ENCODE data around the gene LRP1. TPM values are rescaled to one million over a fixed set of nuclear protein-coding genes. Genes with fewer than 3 reads are reported as not detected.

The LRP1 gene
- total and polyA plus RNA-seq, 2 of the 4 experiments (the other 2 are of a cell fraction), result 73.1 to 142 TPM

DNA sequence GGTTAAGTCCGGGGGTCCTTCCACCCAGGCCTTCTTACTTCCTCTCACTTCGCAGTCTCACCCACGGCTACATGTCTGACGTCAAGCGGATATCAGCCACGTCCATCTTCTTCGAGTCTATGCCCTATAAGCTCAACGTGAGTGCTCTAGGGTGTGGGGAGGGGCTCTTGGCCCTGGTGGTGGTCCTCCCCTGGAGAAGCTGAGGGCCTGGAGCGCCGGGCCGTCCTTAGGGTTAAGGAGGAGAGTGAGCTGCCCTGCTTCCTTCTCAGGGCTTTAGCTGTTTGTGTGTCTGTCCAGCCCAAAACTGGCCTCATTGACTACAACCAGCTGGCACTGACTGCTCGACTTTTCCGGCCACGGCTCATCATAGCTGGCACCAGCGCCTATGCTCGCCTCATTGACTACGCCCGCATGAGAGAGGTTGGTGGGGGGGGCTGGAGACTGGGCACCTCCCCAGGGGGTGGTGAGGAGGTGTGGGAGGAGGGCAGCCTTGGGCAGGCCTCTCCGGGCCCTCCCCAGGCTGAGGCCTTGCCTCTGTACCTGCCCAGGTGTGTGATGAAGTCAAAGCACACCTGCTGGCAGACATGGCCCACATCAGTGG, 104.0 kb downstream of the LRP1 start:
- no peak overlapping the region for H3K4me3 ChIP-seq (ENCODE audit: insufficient read depth, low read depth, low read length)
- H4K8ac ChIP-seq (ENCODE audit: low read depth in 2 of 2, low read length in 2 of 2), result no peak overlapping the region
- H3K9ac ChIP-seq (ENCODE audit: low read depth, low read length), result peak overlapping the region; percentile 20
- peaks cover 29 to 53% of the 10 kb centered on the region in 2 experiments for H3K79me1 ChIP-seq (ENCODE audit: low read depth in 1 of 2, low read length in 2 of 2)
- no peak overlapping the region for H2BK20ac ChIP-seq (ENCODE audit: low read depth, low read length)
- BruUV-seq (replicated peaks), result no TSS peak
- ATAC-seq (ENCODE audit: low read depth), result no peak
- no peak overlapping the region for H3K18ac ChIP-seq (ENCODE audit: low read depth, low read length)
- ChIA-PET POLR2A (ENCODE audit: unreplicated experiment) (no interaction called here), CTCF (interaction anchor here (5.3 kb wide), 1 partner anchor 9 kb away, joined by 47 read pairs; no protein-coding TSS in a partner anchor)
- peaks cover 39% of the 10 kb centered on the region for H4K20me1 ChIP-seq (ENCODE audit: insufficient read depth, low read length)
- H3K14ac ChIP-seq (replicated peaks; ENCODE audit: low read depth, low read length), result no peak overlapping the region
- H3K9me3 ChIP-seq (ENCODE audit: control insufficient read depth, insufficient read depth, low read length), result no peaks in the 10 kb centered on the region
- intact Hi-C loops (cut with micrococcal nuclease) (no loop called here), dilution Hi-C loops (cut with HindIII; ENCODE audit: low sequenced_read_pairs, unreplicated experiment) (no loop called here), in situ Hi-C loops (cut with MboI; ENCODE audit: low sequenced_read_pairs) (no loop called here)
- DNase-seq, result no peak
- no peak overlapping the region; the same call in 1 of the 2 replicates for H3K27ac ChIP-seq (ENCODE audit: insufficient read depth, low read length)
- H3K23ac ChIP-seq (ENCODE audit: low read depth, low read length), result no peak overlapping the region
- TF ChIP-seq RCOR1 (IDR thresholded peaks at IDR 0.05; ENCODE audit: insufficient replicate concordance, low read length), result no peak
- no peak for TF ChIP-seq POLR2A (IDR thresholded peaks at IDR 0.05; ENCODE audit: low read depth, low read length)
- TF ChIP-seq, protein P1, sequence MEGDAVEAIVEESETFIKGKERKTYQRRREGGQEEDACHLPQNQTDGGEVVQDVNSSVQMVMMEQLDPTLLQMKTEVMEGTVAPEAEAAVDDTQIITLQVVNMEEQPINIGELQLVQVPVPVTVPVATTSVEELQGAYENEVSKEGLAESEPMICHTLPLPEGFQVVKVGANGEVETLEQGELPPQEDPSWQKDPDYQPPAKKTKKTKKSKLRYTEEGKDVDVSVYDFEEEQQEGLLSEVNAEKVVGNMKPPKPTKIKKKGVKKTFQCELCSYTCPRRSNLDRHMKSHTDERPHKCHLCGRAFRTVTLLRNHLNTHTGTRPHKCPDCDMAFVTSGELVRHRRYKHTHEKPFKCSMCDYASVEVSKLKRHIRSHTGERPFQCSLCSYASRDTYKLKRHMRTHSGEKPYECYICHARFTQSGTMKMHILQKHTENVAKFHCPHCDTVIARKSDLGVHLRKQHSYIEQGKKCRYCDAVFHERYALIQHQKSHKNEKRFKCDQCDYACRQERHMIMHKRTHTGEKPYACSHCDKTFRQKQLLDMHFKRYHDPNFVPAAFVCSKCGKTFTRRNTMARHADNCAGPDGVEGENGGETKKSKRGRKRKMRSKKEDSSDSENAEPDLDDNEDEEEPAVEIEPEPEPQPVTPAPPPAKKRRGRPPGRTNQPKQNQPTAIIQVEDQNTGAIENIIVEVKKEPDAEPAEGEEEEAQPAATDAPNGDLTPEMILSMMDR (conservative IDR thresholded peaks at IDR 0.05; ENCODE audit: low read depth, low read length), result no peak
- TF ChIP-seq SMC3 (IDR thresholded peaks at IDR 0.05; ENCODE audit: low read depth, low read length), result no peak
- TF ChIP-seq BHLHE40 (IDR thresholded peaks at IDR 0.05; ENCODE audit: low read depth, low read length), result no peak
- TF ChIP-seq, protein P2, sequence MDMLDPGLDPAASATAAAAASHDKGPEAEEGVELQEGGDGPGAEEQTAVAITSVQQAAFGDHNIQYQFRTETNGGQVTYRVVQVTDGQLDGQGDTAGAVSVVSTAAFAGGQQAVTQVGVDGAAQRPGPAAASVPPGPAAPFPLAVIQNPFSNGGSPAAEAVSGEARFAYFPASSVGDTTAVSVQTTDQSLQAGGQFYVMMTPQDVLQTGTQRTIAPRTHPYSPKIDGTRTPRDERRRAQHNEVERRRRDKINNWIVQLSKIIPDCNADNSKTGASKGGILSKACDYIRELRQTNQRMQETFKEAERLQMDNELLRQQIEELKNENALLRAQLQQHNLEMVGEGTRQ (IDR thresholded peaks at IDR 0.05; ENCODE audit: low read depth, low read length), result no peak
- TF ChIP-seq MAFK (IDR thresholded peaks at IDR 0.05; ENCODE audit: low read depth, low read length), result no peak
- no peak for TF ChIP-seq CEBPB (IDR thresholded peaks at IDR 0.05; ENCODE audit: low read depth, low read length)
- no peak for TF ChIP-seq FOS (IDR thresholded peaks at IDR 0.05; ENCODE audit: low read depth, low read length)
- TF ChIP-seq, protein P3, sequence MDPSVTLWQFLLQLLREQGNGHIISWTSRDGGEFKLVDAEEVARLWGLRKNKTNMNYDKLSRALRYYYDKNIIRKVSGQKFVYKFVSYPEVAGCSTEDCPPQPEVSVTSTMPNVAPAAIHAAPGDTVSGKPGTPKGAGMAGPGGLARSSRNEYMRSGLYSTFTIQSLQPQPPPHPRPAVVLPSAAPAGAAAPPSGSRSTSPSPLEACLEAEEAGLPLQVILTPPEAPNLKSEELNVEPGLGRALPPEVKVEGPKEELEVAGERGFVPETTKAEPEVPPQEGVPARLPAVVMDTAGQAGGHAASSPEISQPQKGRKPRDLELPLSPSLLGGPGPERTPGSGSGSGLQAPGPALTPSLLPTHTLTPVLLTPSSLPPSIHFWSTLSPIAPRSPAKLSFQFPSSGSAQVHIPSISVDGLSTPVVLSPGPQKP (IDR thresholded peaks at IDR 0.05; ENCODE audit: borderline replicate concordance, low read depth, low read length), result no peak
- TF ChIP-seq RFX5 (IDR thresholded peaks at IDR 0.05; ENCODE audit: low read depth, low read length), result no peak
- TF ChIP-seq MAZ (IDR thresholded peaks at IDR 0.05; ENCODE audit: borderline replicate concordance, low read depth, low read length), result no peak
- TF ChIP-seq MXI1 (IDR thresholded peaks at IDR 0.05; ENCODE audit: borderline replicate concordance, low read depth, low read length), result no peak
- no peak for TF ChIP-seq NFE2L2 (IDR thresholded peaks at IDR 0.05; ENCODE audit: low read depth, low read length)
- TF ChIP-seq CHD1 (IDR thresholded peaks at IDR 0.05; ENCODE audit: low read depth, low read length), result no peak
- TF ChIP-seq RAD21 (IDR thresholded peaks at IDR 0.05; ENCODE audit: low read length), result no peak
- no peak overlapping the region for H2AK9ac ChIP-seq (replicated peaks; ENCODE audit: low read depth, low read length, poor library complexity)
- no peak overlapping the region for H2BK120ac ChIP-seq (ENCODE audit: low read depth, low read length)
- H3K4ac ChIP-seq (ENCODE audit: low read depth, low read length), result peak overlapping the region; percentile 29; the same call in 1 of the 2 replicates
- peaks cover 45% of the 10 kb centered on the region for H3K36me3 ChIP-seq (ENCODE audit: control insufficient read depth, insufficient read depth, low read length)
- peaks cover 20% of the 10 kb centered on the region for H3K9me1 ChIP-seq (ENCODE audit: insufficient read depth, low read length)
- H2AK5ac ChIP-seq (ENCODE audit: low read depth, low read length), result peak overlapping the region; percentile 98; the same call in 1 of the 2 replicates
- no CpG with 5 or more reads among the region's 19 CpGs for WGBS, 2 experiments (ENCODE audit: extremely low coverage in 2 of 2, insufficient read length in 1 of 2)
- H4K5ac ChIP-seq (ENCODE audit: low read depth, low read length), result no peak overlapping the region
- H3K27me3 ChIP-seq (ENCODE audit: control insufficient read depth, insufficient read depth, low read length), result no peaks in the 10 kb centered on the region
- H3K4me2 ChIP-seq (ENCODE audit: low read depth, low read length), result no peak overlapping the region
- no peak overlapping the region for H2BK15ac ChIP-seq (ENCODE audit: low read depth, low read length)
- no peak overlapping the region for H4K91ac ChIP-seq (ENCODE audit: insufficient read depth, low read depth, low read length)
- peaks cover 14% of the 10 kb centered on the region for H3K4me1 ChIP-seq (ENCODE audit: control insufficient read depth, insufficient read depth, low read length)
- no peak overlapping the region for H2AFZ ChIP-seq (replicated peaks; ENCODE audit: low read length, poor library complexity)
- H3K56ac ChIP-seq (ENCODE audit: extremely low read depth, insufficient read depth, low read length), result no peak overlapping the region
- H2BK5ac ChIP-seq (ENCODE audit: low read depth, low read length, poor library complexity, severe bottlenecking), result no peak overlapping the region

Measured in IMR-90 (cell line).